Testis (tissue), 2 donors: ENCODE measurements around the gene SDHB.

Source experiments
- CTCF ChIP-seq, 3 experiments: fragments of 450-650 bp in 2 of 3; fragments of 200-600 bp in 1 of 3; sonication (generic) in 1 of 3; IDR thresholded peaks; one replicate each; pipeline ENCODE4 v1.5.1; 2016 to 2019; ENCODE audit warnings: antibody characterized with exemption in 3 of 3, mild to moderate bottlenecking in 2 of 3, moderate library complexity in 1 of 3
- POLR2A ChIP-seq: fragments of 450-650 bp; IDR thresholded peaks from one replicate; pipeline ENCODE4 v1.6.1; 2017; ENCODE audit warnings: antibody characterized with exemption, mild to moderate bottlenecking, moderate library complexity

- TF ChIP-seq CTCF (IDR thresholded peaks at IDR 0.05): no peak
- no peak for TF ChIP-seq POLR2A
These were observed 45.5 kb downstream of the SDHB start for GRCh38 chr1:17008208-17008855.
